GM12801 (cell line): ENCODE results near the gene GLT1D1.

Source experiments
- CTCF ChIP-seq: IDR thresholded peaks from one replicate; pipeline ENCODE4 v1.5.1; 2011; ENCODE audit warnings: control low read depth; ENCODE audit not compliant: insufficient read length; ENCODE audit errors: extremely low read depth

GLT1D1 gene

GRCh38 chr12:128818065-128819022 lies 34.9 kb upstream of the GLT1D1 start:
- TF ChIP-seq CTCF: no peak

DNA sequence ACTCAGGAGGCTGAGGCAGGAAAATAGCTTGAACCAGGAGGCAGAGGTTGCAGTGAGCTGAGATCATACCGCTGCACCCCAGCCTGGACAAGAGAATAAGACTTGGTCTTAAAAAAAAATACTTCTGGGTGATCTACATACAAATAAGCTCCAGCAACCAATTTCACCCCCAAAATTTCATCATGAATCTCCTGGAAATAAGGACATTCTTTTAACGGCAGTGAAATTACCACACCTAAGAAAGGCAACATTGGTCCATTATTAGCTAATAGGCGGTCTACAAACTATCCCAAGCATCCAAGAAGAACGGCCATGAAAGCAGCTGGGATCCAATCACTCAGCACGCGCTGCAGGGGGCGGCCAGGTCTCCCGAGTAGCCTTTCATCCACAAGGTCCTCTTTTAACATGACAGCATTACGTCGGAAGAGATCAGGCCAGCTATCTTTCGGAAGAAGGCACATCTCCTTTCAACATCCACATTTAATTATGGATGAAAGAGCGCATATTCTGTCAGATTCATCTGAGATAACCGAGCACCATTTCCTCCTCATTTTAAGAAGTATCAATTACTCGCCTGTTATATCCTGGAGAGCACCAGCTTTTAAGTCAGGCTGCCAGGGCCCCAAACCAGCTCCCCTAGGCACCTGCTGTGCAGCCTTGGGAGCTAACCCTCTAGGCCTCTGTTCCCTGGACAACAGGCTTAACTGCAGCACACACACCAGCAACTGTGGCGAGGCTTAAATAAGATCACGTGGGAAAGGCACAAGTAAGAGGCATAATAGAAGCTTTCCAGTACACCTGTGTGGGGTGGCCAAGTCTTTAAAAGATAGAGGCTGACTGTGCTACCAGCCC lies 33.8 kb upstream of the GLT1D1 start:
- TF ChIP-seq CTCF: no peak

GRCh38 chr12:128820253-128820652 lies 33.0 kb upstream of the GLT1D1 start:
- TF ChIP-seq CTCF: no peak

GRCh38 chr12:128820723-128821432 lies 32.4 kb upstream of the GLT1D1 start:
- no peak for TF ChIP-seq CTCF

GRCh38 chr12:128823216-128823915 lies 29.9 kb upstream of the GLT1D1 start:
- no peak for TF ChIP-seq CTCF

DNA sequence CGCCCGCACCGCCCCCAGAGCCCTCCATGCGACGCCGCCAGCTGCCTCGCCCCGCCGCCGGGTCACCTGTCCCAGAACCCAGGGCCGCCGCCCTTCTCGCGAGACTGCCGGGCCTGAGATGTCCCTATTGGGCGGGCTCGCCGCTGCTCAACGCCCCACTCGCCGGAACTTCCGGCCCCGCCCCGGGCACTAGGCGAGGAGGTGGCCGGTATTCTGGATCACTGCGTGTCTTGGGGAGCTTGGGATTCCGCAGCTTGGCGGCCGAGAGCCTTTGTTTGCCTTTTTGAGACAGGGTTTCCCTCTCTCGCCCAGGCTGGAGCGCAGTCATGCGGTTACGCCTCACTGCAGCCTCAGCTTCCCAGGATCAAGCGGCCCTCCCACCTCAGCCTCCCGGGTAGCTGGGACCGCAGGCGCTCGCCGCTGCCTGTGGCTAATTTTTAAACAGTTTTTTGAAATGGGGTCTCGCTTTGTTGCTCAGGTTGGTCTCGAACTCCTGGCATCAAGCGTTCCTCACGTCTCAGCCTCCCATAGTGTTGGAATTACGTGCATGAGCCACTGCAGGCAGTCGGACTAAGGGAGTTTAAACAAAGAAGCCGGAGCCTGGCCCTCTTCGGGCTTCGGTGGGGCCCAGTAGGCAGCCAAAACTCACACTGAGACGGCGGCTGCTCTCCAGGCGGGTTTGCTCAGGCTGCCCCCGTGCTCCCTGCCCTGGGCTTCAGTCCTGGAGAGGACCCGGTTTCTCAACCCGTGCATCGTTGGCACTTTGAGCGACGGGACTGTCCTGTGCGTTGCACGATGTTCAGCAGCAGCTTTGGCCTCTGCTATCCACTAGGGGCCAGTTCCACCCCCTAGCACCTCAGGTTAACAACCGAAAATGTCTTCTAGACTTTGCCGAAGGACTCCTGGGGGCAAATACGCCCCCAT lies 29.1 kb upstream of the GLT1D1 start, which contains the start of gene SLC15A4:
Gene SLC15A4 (minus strand): TSS at position 43 of the 924 bp plus-strand sequence. CDS start 15 bp downstream, at position 28.
- TF ChIP-seq CTCF: no peak
